Measurements from ENCODE around the gene MYH11.

DNA sequence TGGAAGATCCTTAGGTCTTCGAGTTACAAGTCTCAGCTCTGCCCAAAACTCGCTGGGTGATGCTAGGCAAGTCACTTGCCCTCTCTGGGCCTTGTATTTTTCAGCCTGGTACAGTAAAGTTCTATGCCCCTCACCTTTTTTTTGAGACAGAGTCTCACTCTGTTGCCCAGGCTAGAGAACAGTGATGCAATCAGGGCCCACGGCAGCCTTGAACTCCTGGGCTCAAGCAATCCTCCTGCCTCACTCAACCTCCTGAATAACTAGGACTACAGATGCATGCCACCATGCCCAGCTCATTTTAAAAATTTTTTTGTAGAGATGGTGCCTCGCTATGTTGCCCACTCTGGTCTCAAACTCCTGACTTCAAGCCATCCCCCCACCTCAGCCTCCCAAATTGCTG, 3.8 kb downstream of the MYH11 start:
- TF ChIP-seq, protein P1, sequence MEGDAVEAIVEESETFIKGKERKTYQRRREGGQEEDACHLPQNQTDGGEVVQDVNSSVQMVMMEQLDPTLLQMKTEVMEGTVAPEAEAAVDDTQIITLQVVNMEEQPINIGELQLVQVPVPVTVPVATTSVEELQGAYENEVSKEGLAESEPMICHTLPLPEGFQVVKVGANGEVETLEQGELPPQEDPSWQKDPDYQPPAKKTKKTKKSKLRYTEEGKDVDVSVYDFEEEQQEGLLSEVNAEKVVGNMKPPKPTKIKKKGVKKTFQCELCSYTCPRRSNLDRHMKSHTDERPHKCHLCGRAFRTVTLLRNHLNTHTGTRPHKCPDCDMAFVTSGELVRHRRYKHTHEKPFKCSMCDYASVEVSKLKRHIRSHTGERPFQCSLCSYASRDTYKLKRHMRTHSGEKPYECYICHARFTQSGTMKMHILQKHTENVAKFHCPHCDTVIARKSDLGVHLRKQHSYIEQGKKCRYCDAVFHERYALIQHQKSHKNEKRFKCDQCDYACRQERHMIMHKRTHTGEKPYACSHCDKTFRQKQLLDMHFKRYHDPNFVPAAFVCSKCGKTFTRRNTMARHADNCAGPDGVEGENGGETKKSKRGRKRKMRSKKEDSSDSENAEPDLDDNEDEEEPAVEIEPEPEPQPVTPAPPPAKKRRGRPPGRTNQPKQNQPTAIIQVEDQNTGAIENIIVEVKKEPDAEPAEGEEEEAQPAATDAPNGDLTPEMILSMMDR (conservative IDR thresholded peaks at IDR 0.05 in 1 of 2, IDR thresholded peaks at IDR 0.05 in 1 of 2; ENCODE audit: low read depth in 1 of 2, low read length in 2 of 2): no peak
- TF ChIP-seq EZH2 (IDR thresholded peaks at IDR 0.05; ENCODE audit: low read length, missing control alignments): no peak

Data from fibroblast of lung (primary cell).